Liver (tissue), 9 donors: Measurements from ENCODE around the gene USP6NL. TPM values are rescaled to one million over a fixed set of nuclear protein-coding genes. Genes with fewer than 3 reads are reported as not detected.

ENCODE experiments used
- DNase-seq: peaks from one replicate; pipeline ENCODE4 v3.0.0-alpha.2; 2017; ENCODE audit warnings: low spot score
- H3K27ac ChIP-seq, 2 donors: one replicate each; pipeline ENCODE4 v1.7.0; 2013; ENCODE audit warnings: inconsistent platforms in 2 of 2, low read length in 2 of 2, control low read depth in 1 of 2, low read depth in 1 of 2, mild to moderate bottlenecking in 1 of 2
- H3K27me3 ChIP-seq, 4 donors: one replicate each; pipeline versions ENCODE4 v1.6.1 to v1.7.0; 2013; ENCODE audit warnings: low read length in 3 of 4, inconsistent platforms in 1 of 4, mild to moderate bottlenecking in 1 of 4, moderate library complexity in 1 of 4; ENCODE audit not compliant: control insufficient read depth in 4 of 4, insufficient read depth in 4 of 4
- H3K36me3 ChIP-seq, 4 donors: one replicate each; pipeline versions ENCODE4 v1.6.1 to v1.7.0; 2013; ENCODE audit warnings: low read length in 3 of 4, mild to moderate bottlenecking in 3 of 4, low read depth in 1 of 4, moderate library complexity in 1 of 4; ENCODE audit not compliant: control insufficient read depth in 4 of 4, insufficient read depth in 3 of 4
- H3K4me1 ChIP-seq, 4 donors: one replicate each; pipeline versions ENCODE4 v1.6.1 to v1.7.0; 2013; ENCODE audit warnings: low read length in 3 of 4, mild to moderate bottlenecking in 3 of 4, moderate library complexity in 1 of 4; ENCODE audit not compliant: control insufficient read depth in 4 of 4, insufficient read depth in 4 of 4
- H3K4me3 ChIP-seq, 3 donors: one replicate each; pipeline versions ENCODE4 v1.6.1 to v1.7.0; 2013; ENCODE audit warnings: low read length in 3 of 3, control low read depth in 1 of 3, low read depth in 1 of 3, mild to moderate bottlenecking in 1 of 3
- H3K9ac ChIP-seq, 2 donors: one replicate each; pipeline ENCODE4 v1.7.0; 2013; ENCODE audit warnings: low read length in 2 of 2, mild to moderate bottlenecking in 2 of 2, moderate library complexity in 2 of 2, control low read depth in 1 of 2, low read depth in 1 of 2
- H3K9me3 ChIP-seq, 4 donors: one replicate each; pipeline versions ENCODE4 v1.6.1 to v1.7.0; 2013; ENCODE audit warnings: low read length in 3 of 4; ENCODE audit not compliant: control insufficient read depth in 4 of 4
- ATF3 ChIP-seq: IDR thresholded peaks from 2 replicates; pipeline ENCODE4 v1.6.1; 2016; ENCODE audit warnings: antibody characterized with exemption
- CTCF ChIP-seq: fragments of 150-350 bp; IDR thresholded peaks from 2 replicates; pipeline ENCODE4 v1.5.1; 2017; ENCODE audit warnings: improper control_type of control experiment, low read depth, low read length; ENCODE audit not compliant: missing input control
- FOXA1 ChIP-seq: IDR thresholded peaks from 2 replicates; pipeline ENCODE4 v1.6.1; 2016; ENCODE audit warnings: antibody characterized with exemption
- FOXA2 ChIP-seq: IDR thresholded peaks from 2 replicates; pipeline ENCODE4 v1.6.1; 2016; ENCODE audit warnings: antibody characterized with exemption
- GABPA ChIP-seq, 2 donors: IDR thresholded peaks in 1 of 2; conservative IDR thresholded peaks in 1 of 2; 2 replicates each; pipeline ENCODE4 v1.6.1; 2016; ENCODE audit warnings: antibody characterized with exemption in 2 of 2, mild to moderate bottlenecking in 1 of 2, moderate library complexity in 1 of 2
- HNF4A ChIP-seq, 2 donors: conservative IDR thresholded peaks; 2 replicates each; pipeline ENCODE4 v1.6.1; 2016; ENCODE audit warnings: antibody characterized with exemption in 2 of 2, mild to moderate bottlenecking in 2 of 2
- HNF4G ChIP-seq: IDR thresholded peaks from 2 replicates; pipeline ENCODE4 v1.6.1; 2016; ENCODE audit warnings: antibody characterized with exemption
- JUND ChIP-seq, 2 donors: IDR thresholded peaks; 2 replicates each; pipeline ENCODE4 v1.6.1; 2016; ENCODE audit warnings: antibody characterized with exemption in 2 of 2
- NR2F2 ChIP-seq: IDR thresholded peaks from 2 replicates; pipeline ENCODE4 v1.6.1; 2016; ENCODE audit warnings: antibody characterized with exemption
- RAD21 ChIP-seq, 2 donors: IDR thresholded peaks; 2 replicates each; pipeline ENCODE4 v1.6.1; 2016; ENCODE audit warnings: antibody characterized with exemption in 2 of 2, mild to moderate bottlenecking in 2 of 2
- REST ChIP-seq: IDR thresholded peaks from 2 replicates; pipeline ENCODE4 v1.6.1; 2016; ENCODE audit warnings: antibody characterized with exemption, mild to moderate bottlenecking
- RXRA ChIP-seq, 2 donors: IDR thresholded peaks; 2 replicates each; pipeline ENCODE4 v1.6.1; 2017 to 2018; ENCODE audit warnings: antibody characterized with exemption in 2 of 2, mild to moderate bottlenecking in 1 of 2
- SP1 ChIP-seq: IDR thresholded peaks from 2 replicates; pipeline ENCODE4 v1.6.1; 2018; ENCODE audit warnings: antibody characterized with exemption, mild to moderate bottlenecking
- TAF1 ChIP-seq: conservative IDR thresholded peaks from 2 replicates; pipeline ENCODE4 v1.6.1; 2016; ENCODE audit warnings: antibody characterized with exemption, mild to moderate bottlenecking
- ZBTB33 ChIP-seq: IDR thresholded peaks from 2 replicates; pipeline ENCODE4 v1.6.1; 2016; ENCODE audit warnings: antibody characterized with exemption
- WGBS: extraction: QIAGEN DNeasy Blood & Tissue Kit; methylation state at CpG from one replicate; pipeline ENCODE4 v1.1.7; 2013; 5-methylcytosine and 5-hydroxymethylcytosine counted together
- polyA plus RNA-seq, 2 donors: library from polyadenylated mRNA; stranded (reverse) in 1 of 2; unstranded in 1 of 2; fragments of 200-250 nt in 1 of 2; fragments of >200 nt in 1 of 2; fragmentation: Nextera tagmentation in 1 of 2; extraction: Ambion mirVana in 1 of 2; gene quantifications; one replicate each; pipeline versions ENCODE4 v1.2.1 to v1.2.3, GENCODE V29; 2013 to 2015
- total RNA-seq, 2 donors: library from RNA; depleted of rRNA; stranded (reverse); fragments of >200 nt; gene quantifications; one replicate each; pipeline ENCODE4 v1.2.3, GENCODE V29; 2014
- donor health status: healthy.
- donor health status: healthy.
- donor health status: healthy.
- donor health status: healthy.
- donor health status: healthy.

The USP6NL gene
- total RNA-seq (10 to 100 TPM; 14.9 to 15.0 TPM), polyA plus RNA-seq (1 to 10 TPM; 3.8 to 5.5 TPM)

- TF ChIP-seq HNF4A (conservative IDR thresholded peaks at IDR 0.05) (no peak), GABPA (IDR thresholded peaks at IDR 0.05 in 1 of 2, conservative IDR thresholded peaks at IDR 0.05 in 1 of 2) (peak in 1 of 2 donors; percentile 26)
- H3K4me1 ChIP-seq: peaks cover 8 to 26% (median 14%) of the 10 kb centered on the region in 4 donors
- peak within 1 kb of the TSS; percentile 78 to 100 (median 97) for H3K4me3 ChIP-seq
- no peaks in the 10 kb centered on the region for H3K27me3 ChIP-seq
- H3K27ac ChIP-seq: peak within 1 kb of the TSS; percentile 92 to 96
- no peaks in the 10 kb centered on the region for H3K9me3 ChIP-seq
- WGBS: under 1% methylated on average over 107 of the region's 107 CpGs
- no peaks in the 10 kb centered on the region for H3K36me3 ChIP-seq
- peak; percentile 90 for DNase-seq
- H3K9ac ChIP-seq: peak within 1 kb of the TSS; percentile 75 to 98
Observed at GRCh38 chr10:11611248-11612020, at the start of gene USP6NL. USP6NL (minus strand) TSS chr10:11611650; CDS start chr10:11597634, 14,016 bp downstream.

- no peaks in the 10 kb centered on the region for H3K36me3 ChIP-seq
- no peak overlapping the region for H3K27ac ChIP-seq
- 90% methylated on average over 9 of the region's 9 CpGs for WGBS
- no peak for DNase-seq
- H3K4me3 ChIP-seq: no peak overlapping the region
- peaks cover 0 to 2% (median 0%) of the 10 kb centered on the region in 4 donors for H3K4me1 ChIP-seq
- no peak for TF ChIP-seq HNF4G
- no peak for TF ChIP-seq ZBTB33
- TF ChIP-seq ATF3: no peak
- H3K9me3 ChIP-seq: no peaks in the 10 kb centered on the region
- no peaks in the 10 kb centered on the region for H3K27me3 ChIP-seq
- H3K9ac ChIP-seq: no peak overlapping the region
Observed at GRCh38 chr10:11658801-11659368, 47.4 kb upstream of the USP6NL start.

GRCh38 chr10:11655836-11656235 lies 44.4 kb upstream of the USP6NL start:
- 84% methylated on average over 2 of the region's 2 CpGs for WGBS
- Histone ChIP-seq H3K9me3 (no peaks in the 10 kb centered on the region), H3K4me1 (peaks cover 0 to 2% (median 0%) of the 10 kb centered on the region in 4 donors), H3K27me3 (no peaks in the 10 kb centered on the region), H3K27ac (no peak overlapping the region), H3K36me3 (no peaks in the 10 kb centered on the region), H3K9ac (no peak overlapping the region), H3K4me3 (no peak overlapping the region)
- DNase-seq: no peak
- TF ChIP-seq RXRA (IDR thresholded peaks at IDR 0.05) (no peak), JUND (IDR thresholded peaks at IDR 0.05) (no peak), HNF4A (conservative IDR thresholded peaks at IDR 0.05) (no peak), NR2F2 (no peak), SP1 (no peak), FOXA2 (no peak), HNF4G (no peak), REST (no peak), ATF3 (no peak), FOXA1 (no peak), ZBTB33 (no peak), RAD21 (IDR thresholded peaks at IDR 0.05) (no peak), CTCF (no peak), TAF1 (no peak)
